ENCODE data around the gene USH2A. TPM values are rescaled to one million over a fixed set of nuclear protein-coding genes. Genes with fewer than 3 reads are reported as not detected.

The USH2A gene
- total RNA-seq, 4 donors from 2014 or later, result 0.14 TPM; not detected in 3

DNA sequence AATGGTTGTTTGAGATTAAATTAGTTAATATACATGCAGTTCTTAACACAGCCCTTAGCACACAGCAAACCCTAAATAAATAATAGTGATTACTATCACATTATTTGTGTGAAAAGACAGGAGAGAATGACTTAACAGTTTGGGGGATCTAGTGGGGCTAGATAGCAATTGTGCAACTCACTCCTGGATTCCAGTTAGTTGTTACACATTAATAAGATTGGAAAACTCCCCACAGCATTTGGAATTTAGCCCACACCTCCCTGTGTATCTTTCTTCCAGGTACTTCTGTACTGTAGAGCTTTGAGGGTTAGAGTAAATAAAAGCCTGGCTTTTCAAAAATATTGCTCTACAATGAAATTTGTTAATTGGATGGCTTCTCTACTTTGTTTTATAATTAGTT, 763.0 kb downstream of the USH2A start:
- no peaks in the 10 kb centered on the region for H3K9me3 ChIP-seq
- H3K4me1 ChIP-seq, result no peaks in the 10 kb centered on the region
- intact Hi-C loops (cut with DNase I; ENCODE audit: low total_unique reads), result no loop called here
- no peak overlapping the region for H3K4me3 ChIP-seq
- H3K36me3 ChIP-seq, result no peaks in the 10 kb centered on the region
- no peaks in the 10 kb centered on the region for H3K27me3 ChIP-seq
- TF ChIP-seq, protein P1, sequence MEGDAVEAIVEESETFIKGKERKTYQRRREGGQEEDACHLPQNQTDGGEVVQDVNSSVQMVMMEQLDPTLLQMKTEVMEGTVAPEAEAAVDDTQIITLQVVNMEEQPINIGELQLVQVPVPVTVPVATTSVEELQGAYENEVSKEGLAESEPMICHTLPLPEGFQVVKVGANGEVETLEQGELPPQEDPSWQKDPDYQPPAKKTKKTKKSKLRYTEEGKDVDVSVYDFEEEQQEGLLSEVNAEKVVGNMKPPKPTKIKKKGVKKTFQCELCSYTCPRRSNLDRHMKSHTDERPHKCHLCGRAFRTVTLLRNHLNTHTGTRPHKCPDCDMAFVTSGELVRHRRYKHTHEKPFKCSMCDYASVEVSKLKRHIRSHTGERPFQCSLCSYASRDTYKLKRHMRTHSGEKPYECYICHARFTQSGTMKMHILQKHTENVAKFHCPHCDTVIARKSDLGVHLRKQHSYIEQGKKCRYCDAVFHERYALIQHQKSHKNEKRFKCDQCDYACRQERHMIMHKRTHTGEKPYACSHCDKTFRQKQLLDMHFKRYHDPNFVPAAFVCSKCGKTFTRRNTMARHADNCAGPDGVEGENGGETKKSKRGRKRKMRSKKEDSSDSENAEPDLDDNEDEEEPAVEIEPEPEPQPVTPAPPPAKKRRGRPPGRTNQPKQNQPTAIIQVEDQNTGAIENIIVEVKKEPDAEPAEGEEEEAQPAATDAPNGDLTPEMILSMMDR (IDR thresholded peaks at IDR 0.05), result no peak
- TF ChIP-seq POLR2A (IDR thresholded peaks at IDR 0.05), result no peak
- no peak overlapping the region for H3K27ac ChIP-seq
- no peak for DNase-seq

DNA sequence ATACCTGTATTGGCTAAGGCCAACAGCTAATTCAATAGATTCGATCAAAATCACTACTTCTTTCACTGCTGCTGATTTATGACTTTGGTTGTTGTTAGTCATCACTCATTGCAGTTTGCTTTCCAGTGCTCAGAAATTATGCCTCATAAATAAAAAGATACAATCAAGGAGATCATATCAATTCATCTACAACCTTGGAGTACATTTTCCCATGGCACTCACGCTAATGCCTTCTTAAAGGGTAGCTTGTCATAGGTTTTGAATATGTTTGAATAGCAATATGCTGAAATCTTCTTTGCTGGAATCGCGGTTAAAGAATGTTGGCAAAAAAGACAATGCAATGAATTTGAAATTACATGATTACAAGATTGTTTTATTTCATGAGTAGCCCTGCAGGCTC, 766.2 kb downstream of the USH2A start:
- H3K27ac ChIP-seq, result no peak overlapping the region
- H3K27me3 ChIP-seq, result no peaks in the 10 kb centered on the region
- H3K4me1 ChIP-seq, result no peaks in the 10 kb centered on the region
- TF ChIP-seq POLR2A (IDR thresholded peaks at IDR 0.05), result no peak
- TF ChIP-seq, protein P1 (IDR thresholded peaks at IDR 0.05), result no peak
- no peaks in the 10 kb centered on the region for H3K36me3 ChIP-seq
- H3K9me3 ChIP-seq, result no peaks in the 10 kb centered on the region
- intact Hi-C loops (cut with DNase I; ENCODE audit: low total_unique reads), result no loop called here
- no peak for DNase-seq
- H3K4me3 ChIP-seq, result no peak overlapping the region

DNA sequence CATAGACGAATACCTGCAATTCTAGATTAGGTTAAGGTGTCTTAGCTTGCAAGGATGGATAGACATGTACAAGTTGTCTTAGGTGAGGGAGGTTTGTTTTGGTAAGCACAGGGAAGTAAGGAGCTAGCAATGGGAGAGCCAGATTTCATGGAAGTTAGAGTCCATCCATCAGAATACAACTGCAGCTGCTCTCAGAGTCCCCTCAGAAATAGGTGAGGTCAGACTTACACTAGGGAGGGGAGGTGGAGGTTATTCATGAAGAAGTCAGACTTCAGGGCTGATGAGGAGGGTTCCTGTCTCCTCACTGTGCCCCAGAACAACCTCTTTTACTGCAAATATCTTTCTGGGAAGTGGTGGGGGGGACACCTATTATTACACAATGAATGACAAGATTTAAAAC, 770.9 kb downstream of the USH2A start:
- intact Hi-C loops (cut with DNase I; ENCODE audit: low total_unique reads), result no loop called here
- H3K36me3 ChIP-seq, result no peaks in the 10 kb centered on the region
- no peaks in the 10 kb centered on the region for H3K9me3 ChIP-seq
- no peaks in the 10 kb centered on the region for H3K27me3 ChIP-seq
- no peak overlapping the region for H3K4me3 ChIP-seq
- TF ChIP-seq POLR2A (IDR thresholded peaks at IDR 0.05), result no peak
- TF ChIP-seq, protein P1 (IDR thresholded peaks at IDR 0.05), result no peak
- H3K4me1 ChIP-seq, result no peaks in the 10 kb centered on the region
- DNase-seq, result no peak
- H3K27ac ChIP-seq, result no peak overlapping the region

DNA sequence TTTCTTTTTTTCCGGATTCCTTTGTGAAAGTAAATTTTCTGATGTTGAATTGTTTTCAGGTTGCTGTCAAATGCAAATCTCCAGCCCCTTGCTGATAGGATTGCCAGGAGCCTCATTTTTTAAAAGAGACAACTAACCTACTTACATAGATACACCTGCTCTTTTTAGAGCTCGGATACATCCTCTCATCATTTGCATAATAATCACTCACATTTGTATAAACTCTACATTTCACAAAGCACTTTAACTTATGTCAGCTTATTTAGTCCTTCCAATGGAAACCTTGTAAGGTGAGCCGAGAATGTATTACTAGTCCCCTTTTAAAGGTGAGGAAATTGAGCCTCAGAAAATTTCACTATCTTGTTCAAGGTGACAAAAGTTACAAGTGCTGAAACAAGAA, 771.4 kb downstream of the USH2A start:
- no peak for DNase-seq
- Histone ChIP-seq H3K27me3 (no peaks in the 10 kb centered on the region), H3K27ac (no peak overlapping the region), H3K4me3 (no peak overlapping the region), H3K4me1 (no peaks in the 10 kb centered on the region), H3K9me3 (no peaks in the 10 kb centered on the region), H3K36me3 (no peaks in the 10 kb centered on the region)
- TF ChIP-seq POLR2A (IDR thresholded peaks at IDR 0.05), result no peak
- TF ChIP-seq, protein P1 (IDR thresholded peaks at IDR 0.05), result no peak
- intact Hi-C loops (cut with DNase I; ENCODE audit: low total_unique reads), result no loop called here

DNA sequence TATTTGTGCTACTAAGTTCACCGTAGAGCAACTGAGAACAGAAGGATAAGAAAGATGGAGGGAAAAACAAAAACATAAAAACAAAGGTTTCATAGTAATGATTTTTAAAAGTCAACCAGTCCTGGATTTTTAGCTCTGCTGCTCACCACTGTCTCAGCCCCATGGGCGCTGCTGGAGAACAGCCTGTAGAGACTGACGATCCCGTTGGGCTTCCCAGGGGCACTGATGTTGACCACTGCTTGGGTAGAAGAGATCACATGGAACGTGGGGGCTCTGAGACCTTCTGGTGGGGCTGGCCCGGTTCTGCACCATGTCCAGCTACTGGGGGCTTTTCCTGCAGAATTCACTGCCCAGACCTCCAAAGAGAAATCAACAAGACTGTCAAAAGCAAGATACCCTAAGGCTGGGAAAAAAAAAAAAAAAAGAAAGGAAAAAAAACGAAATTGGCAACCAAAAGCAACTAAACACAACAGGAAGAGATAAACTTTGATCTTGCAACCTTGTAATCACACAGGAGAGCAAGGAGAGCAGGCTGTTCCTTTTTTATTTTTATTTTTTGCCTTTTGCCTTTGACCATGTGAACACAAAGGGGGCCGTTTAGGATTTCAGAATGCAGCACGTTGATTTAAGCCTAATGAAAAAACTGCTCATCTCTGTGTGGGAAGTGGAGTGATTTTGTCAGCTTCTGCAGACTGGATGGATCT, 772.6 kb downstream of the USH2A start:
- Histone ChIP-seq H3K36me3 (no peaks in the 10 kb centered on the region), H3K27ac (no peak overlapping the region), H3K9me3 (no peaks in the 10 kb centered on the region), H3K27me3 (no peaks in the 10 kb centered on the region), H3K4me1 (no peaks in the 10 kb centered on the region), H3K4me3 (no peak overlapping the region)
- DNase-seq, result no peak
- intact Hi-C loops (cut with DNase I; ENCODE audit: low total_unique reads), result no loop called here
- TF ChIP-seq POLR2A (IDR thresholded peaks at IDR 0.05), result no peak
- TF ChIP-seq, protein P1 (IDR thresholded peaks at IDR 0.05), result no peak
